Activated CD8-positive, alpha-beta memory T cell treated with anti-CD3 and anti-CD28 coated beads for 1 hour (primary cell): ENCODE measurements around the gene GALNT2.

Experiments
- DNase-seq, 2 donors: peaks; one replicate each; pipeline ENCODE4 v3.0.0-alpha.2; 2020; ENCODE audit warnings: low read depth in 1 of 2; ENCODE audit errors: extremely low read depth in 1 of 2

Gene GALNT2

DNA sequence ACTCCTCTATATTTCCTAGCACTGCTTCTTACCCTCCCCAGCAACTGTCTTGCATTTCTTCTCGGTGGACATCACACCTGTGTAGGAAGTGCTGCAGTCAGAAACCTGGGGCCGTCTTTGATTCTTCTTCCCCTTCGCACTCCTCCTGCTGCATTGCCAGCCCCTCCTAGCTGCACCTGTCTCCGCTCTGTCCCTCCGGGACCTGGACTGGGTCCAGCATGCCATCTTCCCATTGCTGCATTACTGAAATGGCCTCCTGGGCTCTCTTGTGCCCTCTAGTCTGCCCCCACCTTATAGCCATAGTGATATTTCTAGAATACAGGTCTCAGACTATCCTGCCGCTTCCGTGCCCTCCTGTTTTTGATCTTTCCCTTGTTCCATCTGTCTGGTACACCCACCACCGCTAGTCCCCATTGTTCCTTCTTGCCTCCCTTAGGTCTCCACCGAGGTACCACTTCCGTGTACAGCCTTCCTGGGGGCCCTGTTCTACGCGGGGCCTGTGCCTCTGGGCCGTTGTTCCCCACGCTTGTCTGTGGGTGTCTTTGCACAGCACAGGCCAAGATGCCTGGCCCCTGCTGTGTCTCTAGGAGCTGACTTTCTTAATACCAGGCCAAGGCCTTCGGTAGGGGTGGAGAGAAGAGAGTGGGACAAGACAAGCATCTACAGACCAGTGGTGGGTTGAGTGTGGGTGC lies 107.6 kb downstream of the GALNT2 start:
- no peak for DNase-seq

DNA sequence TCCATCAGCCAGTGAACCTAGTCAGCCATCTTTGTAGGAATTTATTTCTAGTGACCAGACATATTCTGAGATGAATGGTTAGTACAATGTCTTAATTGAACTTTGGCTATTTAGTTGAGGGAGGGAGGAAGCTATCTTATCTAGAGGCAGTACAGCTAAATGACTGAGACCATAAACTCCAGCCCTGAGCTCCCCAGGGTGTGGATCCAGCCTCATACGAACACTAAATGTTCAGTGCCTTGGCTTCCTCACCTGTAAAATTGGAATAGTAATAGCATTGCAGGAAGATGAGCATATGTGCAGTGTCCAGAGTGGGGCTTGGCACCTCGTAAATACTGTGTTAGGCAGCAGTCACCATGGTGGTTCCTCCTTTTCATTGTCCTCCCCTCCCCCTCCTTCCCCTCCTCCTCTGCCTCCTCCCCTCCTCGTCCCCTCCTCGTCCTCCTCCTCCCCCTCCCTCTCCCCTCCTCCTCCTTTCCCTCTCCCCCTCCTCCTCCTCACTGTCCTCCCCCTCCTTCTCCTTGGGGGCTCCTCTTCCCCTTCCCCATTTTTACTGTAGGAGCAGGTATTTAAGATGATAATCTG lies 108.2 kb downstream of the GALNT2 start:
- no peak for DNase-seq

GRCh38 chr1:230175839-230176238 lies 108.8 kb downstream of the GALNT2 start:
- DNase-seq = no peak

- no peak for DNase-seq
These were observed 109.3 kb downstream of the GALNT2 start for GRCh38 chr1:230176326-230176725.

DNA sequence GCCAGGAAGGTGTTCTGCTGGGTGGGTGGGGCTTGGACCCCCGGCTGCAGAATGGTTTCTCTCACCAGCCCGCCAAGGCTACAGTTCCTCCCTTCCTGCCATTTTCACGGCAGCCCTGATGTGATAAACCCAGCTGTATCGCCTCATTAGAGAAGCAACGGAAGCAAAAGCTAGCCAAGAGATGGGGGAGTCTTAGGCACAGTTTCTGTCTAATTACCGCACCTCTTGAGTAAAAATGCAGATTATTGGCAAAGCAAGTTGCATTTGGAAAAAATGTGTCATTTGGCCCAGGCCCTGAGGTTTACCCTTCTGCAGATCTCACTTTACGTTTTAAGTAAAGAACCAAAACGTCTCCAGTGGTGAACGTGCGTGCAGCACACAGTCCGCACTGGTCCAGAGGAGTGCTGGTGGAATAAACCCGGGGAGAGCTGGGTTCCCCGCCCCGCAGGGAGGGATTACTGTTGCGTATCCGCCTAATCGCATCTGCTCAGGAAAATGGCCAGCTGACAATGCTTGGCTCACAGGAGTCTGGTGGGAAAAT lies 109.9 kb downstream of the GALNT2 start:
- no peak for DNase-seq

- DNase-seq = no peak
These were observed 112.2 kb downstream of the GALNT2 start for GRCh38 chr1:230179249-230179648.

GRCh38 chr1:230185076-230186001 lies 118.3 kb downstream of the GALNT2 start:
- DNase-seq = no peak

GRCh38 chr1:230186003-230186863 lies 119.2 kb downstream of the GALNT2 start:
- DNase-seq = no peak

- no peak for DNase-seq
These were observed 119.8 kb downstream of the GALNT2 start for GRCh38 chr1:230186874-230187273.

DNA sequence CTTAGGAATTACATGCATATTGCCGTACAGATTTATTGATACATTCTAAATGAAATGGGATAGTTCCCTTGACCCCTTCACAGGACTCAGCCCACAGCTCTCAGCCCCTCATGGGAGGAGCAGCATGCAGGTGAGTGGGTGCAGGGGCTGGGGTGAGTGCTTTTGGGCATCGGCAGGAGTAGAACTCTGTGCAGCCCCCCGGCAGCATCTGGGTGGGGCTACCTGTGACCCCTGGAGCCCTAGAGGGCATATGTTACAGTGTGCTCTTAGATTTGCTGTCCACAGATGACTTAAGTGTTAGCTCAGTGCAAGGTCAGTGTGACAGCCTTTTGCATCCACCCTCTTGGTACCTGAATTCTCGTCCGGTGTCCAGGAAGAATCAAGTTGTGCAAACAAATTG lies 120.3 kb downstream of the GALNT2 start:
- no peak for DNase-seq

- no peak for DNase-seq
These were observed 121.8 kb downstream of the GALNT2 start for GRCh38 chr1:230188826-230189225.

GRCh38 chr1:230189341-230189740 lies 122.3 kb downstream of the GALNT2 start:
- no peak for DNase-seq

GRCh38 chr1:230189824-230190223 lies 122.8 kb downstream of the GALNT2 start:
- no peak for DNase-seq

- no peak for DNase-seq
These were observed 124.2 kb downstream of the GALNT2 start for GRCh38 chr1:230191079-230191804.

DNA sequence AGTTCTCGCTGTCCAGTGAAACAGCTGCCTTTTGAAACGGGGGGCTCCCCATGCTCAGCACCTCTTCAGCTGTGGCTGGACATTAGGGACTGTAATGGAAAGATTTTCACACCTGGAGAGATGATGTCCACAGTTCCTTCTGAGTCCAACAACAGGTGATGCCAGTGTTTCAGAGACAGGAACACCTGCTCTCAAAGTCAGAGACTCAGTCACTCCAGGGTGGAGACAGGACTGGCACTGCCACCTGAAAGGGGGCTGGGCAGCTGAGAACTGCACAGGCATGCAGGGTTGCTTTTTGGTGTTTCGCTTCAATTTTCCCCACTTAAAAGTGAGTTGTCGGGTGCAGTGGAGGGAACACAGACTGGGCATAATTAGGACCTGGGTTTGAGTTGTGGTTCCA lies 124.8 kb downstream of the GALNT2 start:
- no peak for DNase-seq

GRCh38 chr1:230194525-230194924 lies 127.5 kb downstream of the GALNT2 start:
- no peak for DNase-seq

DNA sequence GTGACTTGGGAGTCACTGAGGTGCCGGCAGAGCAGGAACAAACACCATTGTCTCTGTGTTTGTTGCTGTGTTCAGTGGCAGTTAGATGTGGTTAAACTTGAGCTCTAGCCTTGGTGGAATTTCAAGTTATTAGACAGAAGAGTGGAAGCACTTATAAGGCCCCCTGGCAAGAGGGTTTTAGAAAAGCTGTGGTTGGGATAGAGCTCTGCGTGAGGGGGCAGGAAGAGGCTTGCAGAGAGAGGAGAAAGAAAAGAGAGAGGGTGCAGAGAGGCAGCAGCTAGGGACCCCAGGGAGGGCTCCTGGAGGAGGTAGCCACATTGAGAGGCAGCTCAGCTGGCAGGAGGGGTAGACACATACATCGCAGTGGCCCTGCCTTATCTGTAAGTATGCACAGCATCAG lies 128.2 kb downstream of the GALNT2 start:
- DNase-seq = no peak

DNA sequence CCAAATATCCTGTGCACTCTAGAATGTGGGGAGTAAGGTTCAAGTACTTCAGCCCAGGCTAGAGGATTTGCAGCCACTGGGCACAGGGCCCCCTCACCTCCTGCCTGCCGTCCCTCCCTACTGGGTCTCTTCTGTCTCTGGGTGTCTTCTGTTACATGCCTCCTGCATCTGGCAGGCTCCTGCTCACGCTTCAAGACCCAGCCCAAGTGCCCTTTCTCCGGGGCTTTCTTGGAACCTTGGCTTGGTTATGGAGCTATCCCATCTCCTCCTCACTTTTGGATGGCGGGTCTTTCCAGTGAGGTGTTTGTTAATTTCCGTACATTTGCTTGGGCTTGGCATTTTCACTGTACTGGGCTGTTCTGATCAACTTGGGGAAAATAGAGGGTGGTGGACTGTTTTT lies 129.0 kb downstream of the GALNT2 start:
- no peak for DNase-seq

DNA sequence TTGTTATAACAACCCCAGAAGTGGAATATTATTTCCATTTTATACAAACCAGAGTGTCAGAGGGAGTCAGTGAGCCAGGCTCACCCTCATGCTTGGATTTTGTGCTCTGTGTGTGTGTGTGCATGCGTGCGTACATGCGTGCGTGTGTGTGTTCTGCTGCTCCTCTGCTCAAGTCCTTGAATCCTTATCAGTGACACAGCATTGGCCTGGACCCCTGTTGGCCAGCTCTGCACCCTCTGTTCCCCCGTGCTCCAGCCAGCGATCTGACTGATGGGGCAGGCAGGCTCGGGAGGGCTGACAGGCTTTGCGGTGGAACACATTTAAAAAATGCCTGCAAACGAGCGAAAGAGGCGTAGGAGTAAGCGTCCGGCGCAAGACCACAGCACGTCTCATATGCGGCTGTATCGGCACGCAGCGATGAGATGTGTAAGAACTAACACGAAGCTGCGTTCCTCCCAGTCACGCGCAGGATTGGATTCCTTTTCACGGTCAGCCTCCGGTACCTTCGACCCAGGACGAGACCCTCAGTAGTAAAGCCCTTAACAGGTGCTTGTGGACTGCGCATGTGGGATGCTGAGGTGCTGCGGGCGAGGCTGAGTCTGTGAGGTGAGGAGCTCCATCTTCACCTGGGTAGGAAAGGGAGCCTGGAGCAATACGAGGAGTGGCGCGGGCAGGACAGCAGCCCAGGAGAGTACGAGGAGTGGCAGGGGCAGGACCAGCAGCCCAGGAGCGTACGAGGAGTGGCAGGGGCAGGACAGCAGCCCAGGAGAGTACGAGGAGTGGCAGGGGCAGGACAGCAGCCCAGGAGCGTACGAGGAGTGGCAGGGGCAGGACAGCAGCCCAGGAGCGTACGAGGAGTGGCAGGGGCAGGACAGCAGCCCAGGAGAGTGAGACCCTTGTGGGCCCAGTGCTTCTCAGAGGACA lies 130.9 kb downstream of the GALNT2 start:
- no peak for DNase-seq
